NCI-H1417 treated with DMSO at 0.1 percent for 48 hours (cell line): ENCODE data around the gene LIPT1.
A peak's percentile ranks its signal among the peaks of the same experiment; 100 is the strongest.
"Not testable (repeated sequence)": the region's sequence is repeated elsewhere in the genome, so short reads cannot be mapped to it uniquely, and the experiment has no call there.

ENCODE experiments used
- DNase-seq: peaks from one replicate; lab custom pipeline; 2025; lab: John Stamatoyannopoulos, UW

Gene LIPT1

DNA sequence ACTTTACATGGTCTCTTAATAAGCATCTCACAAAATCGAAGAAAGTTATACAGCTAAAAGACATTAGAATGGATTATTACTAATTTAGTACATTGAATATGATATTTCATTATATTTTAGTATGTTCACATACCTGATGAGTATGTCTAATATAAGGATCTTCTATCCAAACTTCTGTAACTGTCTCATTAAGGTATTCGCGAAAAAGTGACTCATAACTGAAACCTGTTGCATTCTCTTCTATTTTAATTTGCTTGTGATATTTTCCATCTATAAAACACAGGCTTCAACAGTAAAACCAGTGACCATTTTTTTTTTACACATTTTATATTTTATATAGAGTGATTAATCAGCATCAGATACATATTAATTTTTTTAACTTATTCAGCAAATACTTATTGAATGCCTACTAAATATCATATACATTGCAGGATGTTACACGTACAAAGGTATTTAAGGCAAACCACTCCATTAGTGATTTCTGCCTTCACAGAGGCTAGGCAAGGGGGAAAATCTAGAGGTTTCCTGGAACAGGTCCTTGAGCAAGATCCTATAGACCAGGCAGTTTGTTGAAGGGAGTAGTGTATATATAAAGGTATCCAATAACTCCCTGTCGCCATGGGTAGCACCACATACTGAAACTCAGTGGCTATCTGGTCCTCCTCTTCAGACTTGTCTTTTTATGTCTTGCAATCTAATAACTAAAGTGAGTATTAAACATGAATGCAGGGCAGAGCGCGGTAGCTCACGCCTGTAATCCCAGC is 16.8 kb downstream of the LIPT1 start:
- no peak for DNase-seq

DNA sequence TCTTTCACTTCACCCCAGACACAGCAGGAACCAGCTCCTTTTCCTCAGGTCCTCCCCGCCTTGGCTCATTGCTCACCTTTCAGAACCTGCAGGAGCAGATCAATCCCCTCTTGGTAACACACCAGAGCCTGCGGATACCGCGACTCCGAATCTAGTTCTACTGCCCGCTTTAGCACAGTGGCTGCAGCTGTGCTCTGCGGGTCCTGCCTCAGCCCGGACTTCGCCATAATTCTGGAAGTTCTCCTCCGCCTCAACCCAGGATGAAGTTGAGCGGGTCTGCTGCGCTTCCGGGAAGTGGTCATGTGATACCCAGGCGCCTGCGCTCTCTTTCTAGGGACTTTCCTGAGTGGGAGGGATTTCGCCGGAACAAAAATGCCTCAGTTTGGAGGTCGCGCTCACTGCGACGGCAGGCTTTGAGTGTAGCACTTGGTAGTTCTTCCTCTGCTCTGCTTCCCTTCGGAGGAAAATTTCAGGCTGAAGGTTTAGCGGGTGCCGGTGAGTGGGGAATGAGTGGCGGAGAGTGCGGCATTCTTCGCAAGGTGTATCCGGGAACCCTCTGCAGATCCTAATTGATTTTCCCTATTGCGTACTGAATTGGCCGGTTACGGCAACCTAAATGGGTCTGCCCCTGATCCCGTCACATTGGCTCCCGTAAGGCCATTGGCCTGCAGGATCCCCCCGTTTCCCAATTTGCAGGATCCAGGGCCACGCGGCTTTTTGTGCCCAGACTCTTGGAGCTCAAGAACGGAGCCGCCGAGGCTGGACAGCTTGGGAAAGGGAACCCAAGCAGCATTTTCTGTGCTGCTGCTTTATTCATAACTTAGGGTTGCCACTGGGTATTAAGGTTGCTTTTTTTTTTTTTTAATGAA is 26.2 kb downstream of the LIPT1 start, which contains the start of the genes MITD1 and MRPL30:
Gene MITD1, minus strand, starts transcription at position 304 of the 869 bp plus-strand sequence. Its CDS starts 77 bp downstream, at position 227.
Gene MRPL30, plus strand, starts transcription at position 430 of the 869 bp plus-strand sequence. CDS start 5,020 bp downstream, outside the sequence.
- DNase-seq, result peak; percentile 79

DNA sequence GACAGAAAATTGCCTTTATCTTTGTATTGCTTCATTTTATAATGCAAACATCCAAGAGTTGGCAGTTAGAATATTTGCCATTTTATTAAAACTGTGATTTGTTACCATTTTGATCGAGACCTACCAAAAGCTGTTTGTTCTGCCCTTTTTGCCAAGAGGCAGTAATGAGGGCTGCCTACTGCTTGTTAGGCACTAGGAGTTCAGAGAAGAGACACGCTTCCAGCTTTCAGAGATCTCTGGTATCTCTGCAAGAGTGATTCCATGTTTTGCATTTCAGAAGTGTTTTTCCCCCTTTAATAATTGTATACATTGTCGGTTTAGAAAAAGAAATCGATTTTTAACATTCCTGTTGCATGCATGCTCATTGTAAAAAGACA is 26.8 kb downstream of the LIPT1 start:
- no peak for DNase-seq

DNA sequence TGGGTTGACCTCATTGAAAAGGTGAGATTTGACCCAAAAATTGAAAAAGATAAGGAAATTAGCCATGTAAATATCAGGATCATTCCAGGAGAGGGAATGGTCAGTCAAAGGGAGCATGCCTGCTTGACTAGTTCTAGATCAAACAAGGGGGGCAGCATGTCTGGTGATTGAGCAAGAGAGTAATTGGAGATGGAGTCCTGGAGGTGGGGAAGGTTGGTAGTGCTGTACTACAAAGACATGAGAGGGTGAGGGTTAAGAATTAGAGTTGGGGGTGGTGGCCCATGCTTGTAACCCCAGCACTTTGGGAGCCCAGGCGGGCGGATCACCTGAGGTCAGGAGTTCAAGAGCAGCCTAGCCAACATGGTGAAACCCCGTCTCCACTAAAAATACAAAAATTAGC is 28.3 kb downstream of the LIPT1 start:
- DNase-seq, result no peak

DNA sequence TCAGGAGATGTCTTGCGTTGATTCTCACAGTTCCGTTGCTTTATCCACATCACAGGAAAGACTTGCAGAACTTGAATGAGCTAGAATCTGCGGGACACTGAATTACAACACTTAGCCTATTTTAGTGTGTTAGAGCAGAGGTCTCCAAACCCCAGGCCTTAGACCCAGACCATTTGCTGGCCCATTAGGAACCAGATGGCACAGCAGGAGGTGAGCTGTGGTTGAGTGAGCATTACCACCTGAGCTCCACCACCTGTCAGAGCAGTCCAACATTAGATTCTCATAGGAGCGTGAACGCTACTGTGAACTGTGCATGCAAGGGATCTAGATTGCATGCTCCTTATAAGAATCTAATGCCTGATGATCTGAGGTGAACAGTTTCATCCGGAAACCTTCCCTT is 30.0 kb downstream of the LIPT1 start:
- no peak for DNase-seq

DNA sequence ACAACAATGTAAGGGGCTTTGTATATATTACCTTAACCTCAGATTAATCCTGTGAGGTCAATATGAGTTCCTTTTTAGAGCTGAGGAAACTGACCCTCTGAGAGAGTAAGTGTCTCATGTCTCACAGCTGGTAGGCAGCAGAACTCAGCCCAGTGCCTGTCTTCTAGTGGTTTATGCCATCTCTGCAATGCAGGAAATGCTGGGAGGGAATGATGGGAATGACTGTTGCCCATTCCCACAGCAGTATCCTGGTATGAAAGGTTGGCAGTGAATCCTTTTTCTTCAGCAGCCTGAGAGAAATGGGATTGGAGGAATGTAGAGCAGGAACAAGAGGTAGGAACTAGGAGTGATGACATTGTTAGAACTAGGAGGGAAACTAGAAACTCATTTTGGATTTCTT is 32.2 kb downstream of the LIPT1 start:
- DNase-seq, result no peak

DNA sequence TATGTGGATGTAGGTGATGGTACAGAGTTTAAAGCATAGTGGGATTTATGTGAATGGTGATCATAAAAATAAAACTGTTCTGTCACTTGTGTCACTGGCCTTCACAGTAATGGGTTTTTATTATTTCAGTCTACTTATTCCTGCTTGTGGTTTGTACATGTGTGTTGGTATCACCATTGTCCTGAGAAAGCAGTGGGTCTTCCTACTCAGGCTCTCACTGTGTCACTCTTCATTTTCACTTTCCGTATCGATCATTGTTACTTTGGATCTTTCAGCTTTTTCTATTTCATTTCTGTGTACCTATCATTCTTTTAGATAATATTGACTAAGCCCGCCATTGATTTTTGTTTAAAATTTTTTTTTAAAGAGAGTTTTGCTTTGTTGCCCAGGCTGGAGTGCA is 33.6 kb downstream of the LIPT1 start:
- DNase-seq, result no peak

DNA sequence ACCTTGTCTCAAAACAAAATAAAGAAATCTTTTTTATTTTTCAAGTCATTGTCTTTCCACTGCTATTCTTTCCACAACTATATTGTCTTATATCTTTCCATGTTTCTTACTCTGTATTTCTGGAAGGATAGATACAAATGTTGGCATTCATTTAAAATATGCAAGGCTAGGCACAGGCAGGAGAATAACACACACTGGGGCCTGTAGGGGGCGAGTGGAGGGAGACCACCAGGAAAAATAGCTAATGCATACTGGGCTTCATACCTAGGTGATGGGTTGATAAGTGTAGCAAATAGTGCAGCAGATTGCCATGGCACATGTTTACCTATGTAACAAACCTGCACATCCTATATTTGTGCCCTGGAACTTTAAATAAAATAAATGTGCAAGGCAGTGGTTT is 35.8 kb downstream of the LIPT1 start:
- no peak for DNase-seq

DNA sequence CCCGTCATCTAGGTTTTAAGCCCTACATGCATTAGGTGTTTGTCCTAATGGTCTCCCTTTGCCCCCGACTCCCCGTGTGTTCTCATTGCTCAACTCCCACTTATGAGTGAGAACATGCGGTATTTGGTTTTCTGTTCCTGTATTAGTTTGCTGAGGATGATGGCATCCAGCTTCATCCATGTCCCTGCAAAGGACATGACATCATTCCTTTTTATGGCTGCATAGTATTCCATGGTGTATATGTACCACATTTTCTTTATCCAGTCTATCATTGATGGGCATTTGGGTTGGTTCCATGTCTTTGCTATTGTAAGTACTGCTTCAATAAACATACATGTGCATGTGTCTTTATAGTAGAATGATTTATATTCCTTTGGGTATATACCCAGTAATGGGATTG is 37.6 kb downstream of the LIPT1 start:
- DNase-seq, result not testable (repeated sequence)

DNA sequence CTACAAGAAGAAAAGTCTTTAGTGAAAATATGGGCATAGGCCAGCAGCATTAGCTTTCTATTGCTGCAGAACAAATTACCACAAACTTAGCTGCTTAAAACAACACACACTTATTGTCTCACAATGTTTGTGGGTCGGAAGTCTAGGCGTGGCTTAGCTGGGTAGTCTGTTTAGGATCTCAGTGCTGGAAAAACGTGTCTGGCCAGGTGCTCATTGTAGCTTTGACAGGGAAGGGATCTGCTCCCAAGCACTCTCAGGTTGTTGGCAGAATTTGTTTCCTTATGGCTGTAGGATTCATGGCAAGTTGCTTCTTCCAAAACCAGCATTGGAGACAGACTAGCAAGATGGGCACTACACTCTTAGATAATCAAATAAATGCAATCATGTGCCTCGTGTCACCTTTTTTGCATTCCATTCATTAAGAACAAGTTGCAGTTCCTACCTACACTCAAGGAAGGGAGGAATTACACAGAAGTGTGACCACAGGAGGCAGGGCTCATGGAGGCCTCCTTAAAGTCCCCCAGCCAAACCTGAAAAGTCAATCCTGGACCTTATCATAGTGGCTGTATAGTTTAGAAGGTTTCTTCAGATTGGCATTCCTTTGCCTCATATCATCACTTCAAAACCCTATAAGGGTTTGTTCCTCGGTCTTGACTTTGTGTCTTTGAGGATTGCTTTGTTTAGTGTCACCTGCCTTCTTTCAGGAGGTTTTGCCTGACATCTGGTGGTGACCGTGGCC is 43.5 kb downstream of the LIPT1 start:
- DNase-seq, result no peak

DNA sequence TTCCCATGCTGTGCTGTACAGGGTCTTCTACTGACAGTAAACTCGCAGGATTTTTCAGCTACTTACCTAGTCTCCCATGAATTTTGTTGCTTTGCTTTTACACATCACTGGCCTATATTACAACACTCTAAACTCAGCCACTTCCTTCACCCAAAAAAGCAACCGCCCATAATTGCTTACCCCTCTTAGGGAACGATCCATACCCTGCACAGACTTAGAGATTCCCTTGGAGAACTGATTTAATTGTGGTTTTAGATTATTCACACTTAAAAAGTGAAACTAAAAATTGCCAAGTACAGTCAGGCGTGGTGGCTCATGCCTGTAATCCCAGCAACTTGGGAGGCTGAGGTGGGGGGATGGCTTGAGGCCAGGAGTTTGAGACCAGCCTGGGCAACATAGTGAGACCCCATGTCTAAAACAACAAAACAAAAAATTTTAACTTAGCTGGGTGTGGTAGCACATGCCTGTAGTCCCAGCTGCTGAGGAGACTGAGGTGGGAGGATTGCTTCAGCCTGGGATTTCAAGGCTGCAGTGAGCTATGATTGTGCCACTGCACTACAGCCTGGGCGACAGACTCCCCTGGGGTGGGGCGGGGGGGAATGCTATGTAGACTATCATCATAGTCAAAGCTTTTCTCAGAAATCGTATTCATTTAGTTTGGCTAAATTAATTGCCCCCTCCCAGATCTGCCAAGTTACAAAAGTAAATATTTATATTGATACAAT is 45.5 kb downstream of the LIPT1 start:
- no peak for DNase-seq

DNA sequence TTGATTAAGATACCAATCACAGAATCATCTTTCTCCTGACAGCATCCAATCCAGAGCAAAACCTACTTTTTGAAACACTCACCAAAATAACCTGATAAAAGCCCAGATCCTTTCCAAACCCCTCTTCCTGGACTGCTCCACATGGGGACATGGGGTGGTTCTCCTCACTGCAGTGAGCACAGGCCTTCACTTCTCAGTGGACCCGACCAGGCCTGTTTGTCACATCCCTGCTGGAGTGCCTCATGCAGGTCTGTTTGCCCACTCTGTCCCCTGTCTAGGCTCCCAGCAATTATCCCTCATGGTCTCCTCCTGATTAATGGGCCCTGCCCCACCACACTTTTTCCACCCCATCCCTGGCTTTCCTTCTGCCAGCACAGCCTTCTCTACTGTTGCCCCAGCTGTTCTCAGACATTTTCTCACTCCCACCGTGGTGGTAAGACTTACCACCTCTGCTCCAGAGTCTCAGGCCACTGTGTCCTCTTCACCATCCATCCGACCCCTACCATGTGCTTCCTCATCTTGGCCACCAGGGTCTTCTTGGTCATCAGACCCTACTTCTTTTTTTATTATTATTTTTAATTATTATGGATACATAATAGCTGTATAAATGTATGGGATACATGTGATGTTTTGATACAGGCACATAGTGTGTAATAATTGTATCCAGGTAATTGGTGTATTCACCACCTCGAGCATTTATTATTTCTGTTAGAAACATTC is 47.4 kb downstream of the LIPT1 start:
- no peak for DNase-seq

DNA sequence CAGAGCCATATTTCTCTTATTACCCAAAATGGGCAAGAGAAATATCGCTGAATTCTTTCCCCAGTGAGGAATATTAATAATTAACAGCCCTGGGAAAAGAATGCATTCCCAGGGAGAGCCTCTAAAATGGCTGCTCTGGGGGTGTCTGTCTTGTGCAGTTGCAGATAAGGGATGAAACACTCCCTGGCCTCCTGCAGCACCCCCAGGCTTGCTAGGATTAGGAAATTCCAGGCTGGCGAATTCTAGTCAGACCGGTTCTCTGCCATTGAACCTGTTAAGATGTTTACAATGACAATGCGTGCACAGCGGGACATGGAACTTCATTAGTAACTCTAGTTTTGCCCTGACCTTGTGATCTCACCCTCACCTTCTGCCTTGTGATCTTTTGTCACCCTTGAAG is 50.7 kb downstream of the LIPT1 start:
- no peak for DNase-seq
